ENCODE results near the gene CPLANE1. TPM values are rescaled to one million over a fixed set of nuclear protein-coding genes. Genes with fewer than 3 reads are reported as not detected.

The CPLANE1 gene
- total RNA-seq, 1 donor from 2014 or later: 11.7 TPM

- CTCF ChIA-PET: no interaction called here
- DNase-seq: no peak
- ATAC-seq (ENCODE audit: low read depth): no peak
- H3K27ac Mint-ChIP-seq: no peak overlapping the region
- POLR2A ChIA-PET: no interaction called here
- H3K9me3 Mint-ChIP-seq: no peaks in the 10 kb centered on the region
- H3K27me3 Mint-ChIP-seq: no peaks in the 10 kb centered on the region
- no peaks in the 10 kb centered on the region for H3K4me1 Mint-ChIP-seq
- no peak overlapping the region for H3K4me3 Mint-ChIP-seq
- intact Hi-C loops (cut with micrococcal nuclease): loop anchor here (10.0 kb wide), 1 partner anchor 1130 kb away; no protein-coding TSS in a partner anchor
- peaks cover 52% of the 10 kb centered on the region for H3K36me3 Mint-ChIP-seq (ENCODE audit: low read depth)
- TF ChIP-seq CTCF (IDR thresholded peaks at IDR 0.05): no peak
Observed at GRCh38 chr5:37064442-37064841, 184.7 kb downstream of the CPLANE1 start.

GRCh38 chr5:37063739-37064138 is 185.4 kb downstream of the CPLANE1 start:
- no peak overlapping the region for H3K27ac Mint-ChIP-seq
- CTCF ChIA-PET: no interaction called here

GRCh38 chr5:37060030-37060429 is 189.1 kb downstream of the CPLANE1 start:
- ATAC-seq (ENCODE audit: low read depth): no peak
- Mint-ChIP-seq H3K4me1 (no peaks in the 10 kb centered on the region), H3K4me3 (no peak overlapping the region), H3K27me3 (no peaks in the 10 kb centered on the region), H3K27ac (no peak overlapping the region), H3K9me3 (no peaks in the 10 kb centered on the region), H3K36me3 (ENCODE audit: low read depth) (peaks cover 80% of the 10 kb centered on the region)
- intact Hi-C loops (cut with micrococcal nuclease): loop anchor here (10.0 kb wide), 1 partner anchor 1135 kb away; no protein-coding TSS in a partner anchor
- ChIA-PET CTCF (no interaction called here), POLR2A (no interaction called here)
- DNase-seq: no peak
- no peak for TF ChIP-seq CTCF (IDR thresholded peaks at IDR 0.05)

More at GRCh38 chr5:37063739-37064138, 185.4 kb downstream of the CPLANE1 start:
- Mint-ChIP-seq H3K27me3 (no peaks in the 10 kb centered on the region), H3K9me3 (no peaks in the 10 kb centered on the region), H3K4me1 (no peaks in the 10 kb centered on the region), H3K36me3 (ENCODE audit: low read depth) (peaks cover 58% of the 10 kb centered on the region), H3K4me3 (no peak overlapping the region)
- no peak for TF ChIP-seq CTCF (IDR thresholded peaks at IDR 0.05)
- intact Hi-C loops (cut with micrococcal nuclease): loop anchor here (10.0 kb wide), 1 partner anchor 1131 kb away; no protein-coding TSS in a partner anchor
- DNase-seq: no peak
- POLR2A ChIA-PET: no interaction called here
- ATAC-seq (ENCODE audit: low read depth): no peak

GRCh38 chr5:37056762-37057161 is 192.4 kb downstream of the CPLANE1 start:
- POLR2A ChIA-PET: no interaction called here
- ATAC-seq (ENCODE audit: low read depth) (no peak), DNase-seq (no peak)
- Mint-ChIP-seq H3K27me3 (no peaks in the 10 kb centered on the region), H3K36me3 (ENCODE audit: low read depth) (peaks cover 78% of the 10 kb centered on the region), H3K4me1 (no peaks in the 10 kb centered on the region), H3K4me3 (no peak overlapping the region), H3K27ac (no peak overlapping the region), H3K9me3 (no peaks in the 10 kb centered on the region)
- CTCF ChIA-PET: no interaction called here
- TF ChIP-seq CTCF (IDR thresholded peaks at IDR 0.05): no peak
- intact Hi-C loops (cut with micrococcal nuclease): loop anchor here (5.0 kb wide), 1 partner anchor 39 kb away; no protein-coding TSS in a partner anchor

Other genes starting within 250 kb of the CPLANE1 start
- 37.2 and 38.7 TPM in 2 replicates for gene NUP155, start 121.7 kb upstream of the CPLANE1 start, total RNA-seq
- 48.3 and 58.6 TPM in 2 replicates for gene WDR70, start 129.9 kb upstream of the CPLANE1 start, total RNA-seq

Measured in activated B cell treated with CpG ODN at 0.5 μM for 24 hours (primary cell).